CMK (cell line): ENCODE data around the gene SOBP.
A peak's percentile ranks its signal among the peaks of the same experiment; 100 is the strongest.

Source experiments
- DNase-seq: peaks from one replicate; pipeline ENCODE4 v3.0.0-alpha.2; 2010; ENCODE audit warnings: low read depth

Gene SOBP

DNA sequence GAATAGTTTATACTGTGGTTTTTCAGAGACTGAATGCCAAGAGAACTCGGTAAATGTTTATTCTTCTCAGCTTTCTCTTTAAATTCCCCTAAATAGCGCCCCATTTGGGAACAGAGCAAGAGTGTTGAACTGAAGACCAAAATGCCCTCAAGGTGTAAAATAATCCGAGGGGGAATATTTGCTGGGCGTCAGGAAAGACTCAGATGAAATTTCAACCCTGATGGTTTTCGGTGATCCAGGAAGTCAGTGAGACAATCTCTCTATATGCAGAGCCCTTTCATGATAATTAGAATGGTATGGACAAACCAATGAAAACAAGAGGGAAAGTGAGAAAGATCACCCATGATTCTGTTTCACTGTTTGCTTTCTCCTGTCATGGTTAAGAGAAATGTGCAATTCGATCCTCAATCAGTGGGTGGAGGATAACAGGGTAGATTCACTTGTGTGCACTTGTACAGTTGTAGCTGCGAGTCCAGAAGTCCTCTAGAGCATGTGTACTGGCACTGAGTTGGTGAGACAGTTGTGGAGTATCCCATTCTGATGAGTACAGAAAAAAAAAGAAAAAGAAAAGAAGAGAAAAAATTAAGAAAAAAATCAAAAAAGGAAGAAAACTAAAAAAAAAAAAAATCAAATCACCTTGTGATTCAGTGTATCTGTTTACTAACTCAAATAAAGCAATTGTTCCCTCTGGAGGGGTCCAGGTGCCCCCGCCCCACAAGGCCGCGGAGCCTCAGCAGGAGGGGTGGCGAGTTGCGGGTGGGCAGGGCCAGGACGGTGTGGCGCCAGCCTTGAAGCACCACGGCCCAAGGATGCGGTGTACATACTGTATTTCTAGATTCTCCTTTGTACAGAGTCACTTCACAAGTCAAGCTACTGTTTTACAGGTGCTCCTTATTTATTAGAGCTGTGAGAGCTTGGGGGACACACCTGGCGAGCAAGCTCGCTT, 169.3 kb downstream of the SOBP start:
- no peak for DNase-seq

- DNase-seq = no peak
Measured at GRCh38 chr6:107660839-107661238, 170.9 kb downstream of the SOBP start.

DNA sequence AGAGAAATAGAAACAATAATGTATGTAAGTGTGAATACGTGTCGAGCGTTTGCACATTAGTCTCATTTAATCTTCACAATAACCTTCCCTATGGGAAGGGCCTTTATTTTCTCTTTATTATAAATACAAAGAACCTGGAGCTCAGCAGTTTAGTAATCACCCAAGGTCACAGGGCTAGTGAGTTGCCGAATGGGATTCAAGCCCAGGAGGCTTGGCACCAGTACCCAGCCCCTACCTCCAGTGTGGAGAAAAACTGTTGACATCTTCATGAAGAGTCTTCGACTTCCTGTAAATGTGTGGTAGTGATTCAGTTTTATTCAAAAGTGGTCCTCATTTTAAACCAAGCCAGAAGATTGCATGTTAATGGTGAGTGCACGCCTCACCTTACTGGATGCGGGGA, 171.4 kb downstream of the SOBP start:
- DNase-seq = no peak

- no peak for DNase-seq
Measured at GRCh38 chr6:107662333-107662732, 172.4 kb downstream of the SOBP start.

DNA sequence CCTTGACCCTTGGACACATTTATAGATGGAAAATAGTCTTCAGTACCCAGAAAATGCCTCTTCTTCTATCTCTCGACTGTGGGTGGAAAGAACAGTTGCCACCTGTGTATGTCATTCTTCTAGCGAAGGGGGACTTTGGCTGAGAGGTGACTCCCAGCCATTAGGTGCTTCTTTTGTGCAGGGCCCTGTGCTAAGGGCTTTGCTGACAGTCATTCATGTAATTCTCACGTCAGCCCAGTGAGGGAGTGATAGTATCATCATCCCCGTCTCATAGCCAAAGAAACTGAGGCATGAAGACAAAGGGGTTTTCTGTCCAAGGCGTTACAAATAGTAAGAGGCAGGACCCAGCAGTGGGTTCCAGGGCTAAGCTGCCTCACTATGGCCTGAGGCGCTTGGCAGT, 173.4 kb downstream of the SOBP start:
- DNase-seq = no peak

DNA sequence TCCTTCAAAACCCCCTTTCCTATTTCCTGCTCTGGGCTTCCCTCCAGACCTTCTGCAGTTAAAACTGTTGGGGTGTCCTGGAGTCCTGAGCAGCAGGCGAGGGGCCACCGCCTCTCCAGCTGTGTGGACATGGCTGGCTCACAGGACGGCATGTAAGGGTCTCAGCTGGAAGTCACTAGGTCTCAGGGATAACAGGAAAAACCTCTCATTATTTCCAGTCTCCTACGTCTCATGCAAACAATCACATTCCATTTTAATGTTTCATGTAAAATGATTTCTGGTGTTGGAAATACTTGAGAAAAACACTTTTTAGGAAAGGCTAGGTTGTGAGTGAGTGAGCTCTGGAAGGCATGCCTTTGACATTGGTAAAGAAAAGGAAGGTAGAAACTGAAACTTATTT, 175.5 kb downstream of the SOBP start:
- no peak for DNase-seq

- no peak for DNase-seq
Measured at GRCh38 chr6:107666084-107666980, 176.4 kb downstream of the SOBP start.

- DNase-seq = no peak
Measured at GRCh38 chr6:107666981-107667601, 177.2 kb downstream of the SOBP start.

- DNase-seq = no peak
Measured at GRCh38 chr6:107667790-107668189, 177.9 kb downstream of the SOBP start.

DNA sequence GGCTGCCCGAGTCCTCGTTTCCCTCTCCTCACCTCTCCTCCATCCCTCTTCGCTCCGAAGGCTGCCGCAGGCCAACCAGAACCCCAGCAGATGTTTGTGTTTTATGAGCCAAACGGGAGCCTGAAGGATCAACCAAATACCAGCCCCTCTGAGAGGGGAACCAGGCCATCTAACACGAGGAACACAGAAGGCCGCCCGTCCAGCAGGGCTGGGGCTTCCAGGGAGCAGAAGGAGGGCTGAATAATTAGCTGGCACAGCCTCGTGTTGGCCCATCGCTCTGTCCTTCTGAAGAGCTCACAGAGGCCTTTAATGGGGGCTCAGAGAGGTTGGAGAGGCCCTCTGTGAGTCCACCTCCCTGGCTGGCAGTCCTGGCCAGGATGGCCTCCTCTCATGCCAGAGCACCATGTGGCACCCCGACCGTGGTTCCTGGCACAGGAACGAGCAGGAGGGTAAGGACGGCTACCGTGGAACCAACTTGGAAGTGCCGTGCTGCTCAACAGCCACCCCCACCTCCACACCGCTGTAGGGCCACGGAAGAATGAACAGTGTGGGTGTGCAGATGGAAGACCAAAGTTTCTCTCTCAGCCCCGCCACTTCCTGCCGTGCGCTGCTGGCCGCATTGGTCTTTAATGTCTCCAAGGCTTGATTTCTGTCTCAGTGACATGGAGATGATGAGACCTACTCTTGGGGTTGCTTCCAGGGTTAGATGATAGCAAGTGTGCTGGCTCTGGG, 179.0 kb downstream of the SOBP start:
- no peak for DNase-seq

DNA sequence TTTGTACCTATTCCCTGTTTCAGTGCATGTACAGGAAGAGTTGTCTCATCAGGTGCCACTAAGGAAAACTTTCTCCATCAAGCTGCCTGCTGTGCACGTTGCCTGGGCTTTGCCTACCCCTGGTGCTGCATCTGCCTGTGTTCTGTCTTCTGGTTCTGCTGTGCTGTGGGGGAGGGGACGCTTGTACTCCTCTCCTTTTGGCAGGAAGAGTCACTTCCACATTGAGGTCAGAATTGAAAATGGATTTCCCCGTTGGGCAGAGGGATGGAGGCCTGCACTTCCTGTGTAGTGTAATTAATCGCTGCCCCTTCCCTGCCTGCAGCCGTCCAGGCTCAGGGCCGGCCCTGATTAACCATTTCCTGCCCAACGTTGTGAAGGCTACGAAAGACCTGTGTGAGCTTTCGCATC, 180.9 kb downstream of the SOBP start:
- peak; percentile 81 for DNase-seq

GRCh38 chr6:107673076-107673494, 183.2 kb downstream of the SOBP start:
- DNase-seq = no peak

DNA sequence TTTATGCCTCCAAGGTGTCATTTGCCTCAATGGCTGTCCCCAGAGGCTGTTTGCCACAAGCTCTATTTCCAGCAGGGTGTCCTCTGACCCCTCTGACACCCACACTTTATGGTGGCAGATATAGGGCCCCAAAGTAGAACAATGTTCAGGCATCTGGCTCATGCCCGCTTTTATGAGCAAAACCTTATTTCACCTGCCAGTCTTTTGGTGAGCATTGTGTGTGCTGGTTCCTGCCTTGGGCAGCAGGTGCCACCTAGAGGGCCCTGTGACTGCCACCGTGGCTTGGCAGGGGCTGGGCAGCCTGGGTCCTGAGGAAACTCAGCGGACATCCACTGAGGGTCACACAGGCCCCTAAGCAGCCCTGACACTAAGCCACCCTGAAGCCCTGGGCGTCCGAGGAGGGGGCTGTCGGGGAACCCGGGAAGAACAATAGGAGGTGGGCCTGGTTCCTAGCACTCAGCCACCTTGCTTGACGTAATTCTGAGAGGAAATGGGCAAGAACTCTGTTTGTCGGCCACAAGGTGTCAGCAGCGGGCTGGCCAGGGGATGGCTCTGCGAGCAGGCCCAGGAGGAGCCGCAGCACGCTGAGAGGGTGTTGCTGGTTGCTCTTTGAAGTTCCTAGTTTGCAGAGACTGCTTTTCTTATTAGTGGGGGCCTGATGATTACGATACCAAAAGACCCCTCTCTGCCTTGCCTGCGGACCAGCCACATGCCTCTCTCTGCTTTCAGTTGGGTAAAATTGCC, 185.2 kb downstream of the SOBP start:
- DNase-seq = peak; percentile 50

GRCh38 chr6:107676042-107676441, 186.1 kb downstream of the SOBP start:
- no peak for DNase-seq

- no peak for DNase-seq
Measured at GRCh38 chr6:107677399-107677798, 187.5 kb downstream of the SOBP start.

DNA sequence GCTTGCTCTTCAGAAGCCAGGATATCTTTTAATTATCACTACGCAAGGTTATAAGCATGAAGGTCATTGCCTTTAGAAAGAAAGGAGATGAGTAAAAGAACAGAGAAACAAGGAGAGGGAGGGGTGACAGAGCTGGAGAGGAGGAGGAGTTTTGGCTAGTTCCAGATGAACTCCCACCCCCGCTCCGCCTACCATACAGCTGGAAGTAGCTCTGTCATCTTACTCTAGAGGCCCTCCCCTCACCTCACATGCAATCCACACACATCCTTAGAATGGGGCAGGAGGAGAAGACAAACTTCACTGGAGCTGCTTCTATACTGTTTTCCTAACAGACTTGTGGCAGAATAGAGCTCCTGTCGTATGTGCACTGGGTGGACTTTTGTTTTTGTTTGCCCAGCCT, 189.5 kb downstream of the SOBP start:
- no peak for DNase-seq

DNA sequence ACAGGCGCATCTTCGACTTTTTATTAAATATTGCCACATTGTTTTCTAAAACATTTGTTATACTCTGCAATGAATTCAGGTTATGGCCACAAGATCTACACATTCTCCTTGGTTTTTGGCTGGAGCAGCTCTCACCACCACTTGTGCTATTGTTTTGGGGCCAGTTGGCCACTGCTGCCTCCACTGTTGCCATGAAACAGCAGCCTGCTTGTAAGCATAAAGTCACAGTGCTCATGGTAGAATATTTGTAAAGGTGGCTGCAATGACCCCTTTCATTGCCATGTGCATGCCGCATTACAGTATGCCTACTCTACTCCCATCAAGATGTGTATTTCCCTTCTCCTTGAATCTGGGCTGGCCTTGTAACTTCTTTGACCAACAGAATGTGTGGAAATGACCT, 192.8 kb downstream of the SOBP start:
- no peak for DNase-seq

GRCh38 chr6:107683183-107683582, 193.3 kb downstream of the SOBP start:
- no peak for DNase-seq

DNA sequence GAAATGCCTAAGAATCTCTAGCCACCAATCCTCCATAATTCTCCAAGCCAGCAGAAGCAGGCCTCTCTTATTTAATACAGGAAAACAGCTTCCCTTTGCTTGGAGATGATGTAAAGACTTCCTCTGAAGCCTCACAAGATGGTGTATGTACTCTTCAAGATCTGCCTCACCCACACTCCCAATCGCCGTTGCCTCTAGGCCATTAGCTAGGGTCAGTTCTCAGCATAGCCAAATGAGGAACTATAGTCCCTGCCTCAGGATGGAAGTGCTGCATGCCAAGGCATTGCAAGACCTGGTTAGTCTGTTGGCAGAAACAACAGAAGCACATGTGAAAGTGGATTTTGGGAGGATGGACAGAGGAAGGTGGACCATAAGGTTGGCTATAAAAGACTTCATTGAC, 195.1 kb downstream of the SOBP start:
- DNase-seq = no peak

DNA sequence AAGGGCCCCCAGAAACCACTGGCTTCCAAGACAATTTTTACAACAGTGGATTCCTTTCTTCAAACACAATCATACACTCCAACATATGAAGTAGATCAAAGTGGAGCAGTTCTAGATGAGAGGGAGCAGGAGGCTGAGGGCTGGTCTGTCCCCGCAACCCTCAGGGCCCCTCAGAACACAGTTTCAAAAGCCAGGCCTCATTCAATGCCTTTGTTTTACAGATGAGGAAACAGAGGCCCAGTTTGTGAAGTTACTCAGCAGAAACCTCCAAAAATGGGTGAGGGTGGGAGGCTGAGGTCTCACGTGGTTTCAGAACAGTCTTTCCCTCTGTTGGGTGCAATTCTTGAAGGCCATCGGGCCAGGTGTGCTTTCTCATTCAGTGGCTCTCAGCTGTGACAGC, 199.3 kb downstream of the SOBP start:
- no peak for DNase-seq
